Measurements from ENCODE around the gene STK32B.

DNA sequence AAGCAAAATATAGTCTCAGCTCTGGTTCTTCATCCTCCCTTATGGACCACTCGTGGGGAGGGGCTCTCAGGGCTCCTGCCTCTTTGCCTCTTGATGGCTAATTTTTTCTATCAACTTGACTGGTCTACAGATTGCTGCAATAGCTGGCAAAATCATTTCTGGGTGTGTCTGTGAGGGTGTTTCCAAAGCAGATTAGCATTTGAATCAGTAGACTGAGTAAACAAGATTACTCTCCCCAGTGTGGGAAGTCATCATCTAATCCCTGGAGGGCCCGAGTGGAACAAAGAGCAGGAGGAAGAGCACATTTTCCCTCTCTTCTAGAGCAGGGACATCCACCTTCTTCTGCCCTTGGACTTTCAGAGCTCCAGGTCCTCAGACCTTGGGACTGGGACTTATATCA is 153.5 kb downstream of the STK32B start:
- no peak for TF ChIP-seq POLR2A (IDR thresholded peaks at IDR 0.05)
- TF ChIP-seq, protein P1, sequence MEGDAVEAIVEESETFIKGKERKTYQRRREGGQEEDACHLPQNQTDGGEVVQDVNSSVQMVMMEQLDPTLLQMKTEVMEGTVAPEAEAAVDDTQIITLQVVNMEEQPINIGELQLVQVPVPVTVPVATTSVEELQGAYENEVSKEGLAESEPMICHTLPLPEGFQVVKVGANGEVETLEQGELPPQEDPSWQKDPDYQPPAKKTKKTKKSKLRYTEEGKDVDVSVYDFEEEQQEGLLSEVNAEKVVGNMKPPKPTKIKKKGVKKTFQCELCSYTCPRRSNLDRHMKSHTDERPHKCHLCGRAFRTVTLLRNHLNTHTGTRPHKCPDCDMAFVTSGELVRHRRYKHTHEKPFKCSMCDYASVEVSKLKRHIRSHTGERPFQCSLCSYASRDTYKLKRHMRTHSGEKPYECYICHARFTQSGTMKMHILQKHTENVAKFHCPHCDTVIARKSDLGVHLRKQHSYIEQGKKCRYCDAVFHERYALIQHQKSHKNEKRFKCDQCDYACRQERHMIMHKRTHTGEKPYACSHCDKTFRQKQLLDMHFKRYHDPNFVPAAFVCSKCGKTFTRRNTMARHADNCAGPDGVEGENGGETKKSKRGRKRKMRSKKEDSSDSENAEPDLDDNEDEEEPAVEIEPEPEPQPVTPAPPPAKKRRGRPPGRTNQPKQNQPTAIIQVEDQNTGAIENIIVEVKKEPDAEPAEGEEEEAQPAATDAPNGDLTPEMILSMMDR (IDR thresholded peaks at IDR 0.05) = no peak
- TF ChIP-seq POLR2AphosphoS5 (IDR thresholded peaks at IDR 0.05) = no peak

Measured in upper lobe of left lung (tissue), 4 donors.